NCI-H128 (cell line): ENCODE measurements around the gene HECTD1.
"Not testable (repeated sequence)": the region's sequence is repeated elsewhere in the genome, so short reads cannot be mapped to it uniquely, and the experiment has no call there.

Experiments
- DNase-seq: peaks from one replicate; lab custom pipeline; 2025; ENCODE audit not compliant: unreplicated experiment; lab: John Stamatoyannopoulos, UW

HECTD1 gene

DNA sequence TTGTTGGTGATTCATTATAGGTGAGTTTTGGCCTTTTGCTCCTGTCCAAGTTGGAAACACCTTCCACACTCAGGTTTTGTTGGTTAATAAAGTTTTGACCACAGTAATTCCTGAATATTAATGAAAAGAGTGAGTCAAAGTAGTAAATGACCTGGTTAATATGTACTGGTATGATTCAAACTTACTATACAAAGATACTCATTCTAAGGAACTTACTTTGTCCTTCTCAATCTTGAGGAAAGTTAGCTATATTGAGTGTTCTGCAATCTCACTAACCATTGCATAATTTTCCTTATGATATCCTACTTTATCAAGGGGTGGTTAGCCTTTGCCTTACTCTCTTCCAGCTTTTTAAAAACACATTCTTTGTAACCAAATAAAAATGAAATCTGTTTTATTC lies 20.9 kb upstream of the HECTD1 start:
- no peak for DNase-seq

DNA sequence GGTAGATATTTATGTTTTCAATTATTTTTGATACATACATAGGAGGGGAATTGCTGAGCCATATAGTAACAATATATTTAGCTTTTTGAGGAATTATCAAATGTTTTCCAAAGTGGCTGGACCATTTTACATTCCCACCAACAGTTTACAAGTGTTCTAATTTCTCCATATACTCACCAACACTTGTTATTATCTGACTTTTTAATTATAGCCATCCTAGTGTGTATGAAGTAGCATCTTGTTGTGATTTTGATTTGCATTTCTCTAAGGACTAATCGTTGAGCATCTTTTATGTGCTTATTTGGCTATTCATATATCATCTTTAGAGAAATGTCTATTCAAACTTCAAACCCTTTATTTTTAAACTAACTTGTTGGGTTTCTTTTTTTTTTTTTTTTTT lies 17.2 kb upstream of the HECTD1 start:
- no peak for DNase-seq

DNA sequence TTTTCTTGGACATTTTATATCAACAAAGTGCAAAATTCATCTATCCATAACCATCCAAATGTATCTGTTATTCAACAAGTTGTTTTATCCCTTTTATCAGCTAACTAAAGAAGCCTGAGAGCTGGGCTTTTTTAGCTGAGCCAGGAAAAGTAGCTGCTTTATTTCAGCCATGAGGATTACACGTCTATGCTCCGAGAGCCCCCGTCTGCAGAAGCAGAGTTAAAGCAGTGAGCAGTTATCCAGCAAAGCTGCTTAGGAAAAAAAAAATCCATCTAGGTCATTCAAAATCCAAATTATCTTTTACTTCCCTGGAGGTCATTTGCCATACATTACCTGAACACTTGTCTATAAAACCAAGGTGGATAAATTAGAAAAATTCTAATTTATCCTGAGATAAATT lies 15.7 kb upstream of the HECTD1 start:
- DNase-seq: no peak

DNA sequence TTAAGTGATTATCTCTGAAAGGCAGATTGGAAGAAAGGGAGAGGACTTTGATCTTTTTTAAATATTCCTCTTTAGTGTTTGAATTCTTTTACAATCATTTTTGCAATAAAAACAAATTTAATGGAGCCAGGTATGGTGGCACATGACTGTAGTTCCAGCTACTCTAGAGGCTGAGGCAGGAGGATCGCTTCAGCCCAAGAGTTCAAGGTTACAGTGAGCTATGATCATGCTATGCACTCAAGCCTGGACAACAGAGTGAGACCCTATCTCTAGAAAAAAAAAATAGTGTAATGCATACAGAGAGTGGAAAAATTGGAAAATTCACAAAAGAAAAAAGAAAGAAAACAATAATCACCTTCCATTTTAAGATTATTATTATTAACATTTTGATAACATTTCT lies 15.2 kb upstream of the HECTD1 start:
- DNase-seq: no peak

DNA sequence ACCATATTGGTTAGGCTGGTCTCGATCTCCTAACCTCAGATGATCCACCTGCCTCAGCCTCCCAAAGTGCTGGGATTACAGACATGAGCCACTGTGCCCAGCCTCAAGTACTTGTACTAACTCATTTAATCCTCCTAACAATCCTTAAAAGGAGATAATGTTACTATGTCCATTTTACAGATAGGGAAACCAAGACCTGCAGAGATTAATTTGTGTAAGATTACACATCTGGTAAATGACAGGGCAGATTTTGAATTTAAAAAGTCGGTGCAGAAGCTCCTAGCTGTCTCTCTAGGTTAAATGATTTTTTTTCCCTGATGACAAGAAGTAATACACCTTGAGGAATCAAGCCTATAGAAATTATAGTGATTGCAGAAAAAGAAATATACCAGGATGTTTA lies 13.7 kb upstream of the HECTD1 start:
- DNase-seq: no peak

DNA sequence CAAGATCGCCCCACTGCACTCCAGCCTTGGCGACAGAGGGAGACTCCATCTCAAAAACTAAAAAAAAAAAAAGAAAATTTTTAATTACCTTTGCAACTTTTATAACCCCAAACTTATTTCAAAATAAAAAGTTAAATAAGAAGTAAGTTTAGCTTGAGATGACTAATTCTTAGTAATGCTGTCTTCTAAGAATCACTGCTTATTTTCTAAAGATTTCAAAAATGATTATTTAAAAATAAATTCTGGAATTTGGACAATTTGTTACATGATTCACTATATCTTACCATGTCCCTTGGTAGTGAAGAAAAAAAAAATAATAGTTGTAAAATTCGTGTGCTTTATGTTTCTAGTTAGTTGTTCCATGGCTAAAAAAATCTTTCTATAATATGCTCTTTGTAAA lies 11.6 kb upstream of the HECTD1 start:
- DNase-seq: no peak

DNA sequence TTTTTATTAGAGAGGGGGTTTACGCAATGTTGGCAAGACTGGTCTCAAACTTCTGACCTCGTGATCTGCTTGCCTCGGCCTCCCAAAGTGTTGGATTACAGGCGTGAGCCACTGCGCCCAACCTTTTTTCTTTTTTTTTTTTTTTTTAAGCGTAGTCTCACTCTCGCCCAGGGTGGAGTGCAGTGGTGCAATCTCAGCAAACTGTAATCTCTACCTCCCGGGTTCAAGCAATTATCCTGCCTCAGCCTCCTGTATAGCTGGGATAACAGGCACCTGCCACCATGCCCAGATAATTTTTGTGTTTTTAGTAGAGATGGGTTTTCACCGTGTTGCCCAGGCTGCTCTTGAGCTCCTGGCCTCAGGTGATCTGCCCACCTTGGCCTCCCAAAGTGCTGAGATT lies 8.8 kb upstream of the HECTD1 start:
- no peak for DNase-seq

DNA sequence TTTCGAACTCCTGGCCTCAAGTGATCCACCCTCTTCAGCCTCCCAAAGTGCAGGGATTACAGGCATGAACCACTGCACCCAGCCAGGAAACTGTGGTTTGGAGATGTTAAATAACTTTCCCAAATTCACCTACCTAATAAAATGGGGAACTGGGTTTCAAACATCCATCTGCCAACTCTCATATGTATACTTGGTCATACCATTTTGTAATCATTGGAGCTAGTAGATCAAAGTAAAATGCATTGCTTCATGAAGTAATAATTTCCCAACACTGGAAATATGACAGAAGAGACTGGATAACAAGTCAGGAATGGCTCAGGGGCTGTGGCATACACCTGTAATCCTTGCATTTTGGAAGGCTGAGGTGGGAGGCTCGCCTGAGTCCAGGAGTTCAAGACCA lies 5.3 kb upstream of the HECTD1 start:
- no peak for DNase-seq

DNA sequence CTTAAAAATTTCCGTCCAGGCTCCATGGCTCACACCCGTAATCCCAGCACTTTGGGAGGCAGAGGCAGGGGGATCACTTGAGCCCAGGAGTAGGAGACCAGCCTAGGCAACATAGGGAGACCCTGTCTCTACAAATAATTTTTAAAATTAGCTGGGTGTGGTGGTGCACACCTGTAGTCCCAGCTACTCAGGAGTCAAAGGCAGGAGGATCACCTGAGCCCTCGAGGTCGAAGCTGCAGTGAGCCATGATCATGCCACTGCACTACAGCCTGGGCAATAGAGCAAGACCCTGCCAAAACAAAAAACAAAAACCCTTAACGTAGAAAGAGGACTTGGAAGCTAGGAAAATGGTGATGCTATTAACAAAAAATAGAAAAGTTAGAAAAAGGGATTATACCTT lies 2.0 kb upstream of the HECTD1 start:
- no peak for DNase-seq

DNA sequence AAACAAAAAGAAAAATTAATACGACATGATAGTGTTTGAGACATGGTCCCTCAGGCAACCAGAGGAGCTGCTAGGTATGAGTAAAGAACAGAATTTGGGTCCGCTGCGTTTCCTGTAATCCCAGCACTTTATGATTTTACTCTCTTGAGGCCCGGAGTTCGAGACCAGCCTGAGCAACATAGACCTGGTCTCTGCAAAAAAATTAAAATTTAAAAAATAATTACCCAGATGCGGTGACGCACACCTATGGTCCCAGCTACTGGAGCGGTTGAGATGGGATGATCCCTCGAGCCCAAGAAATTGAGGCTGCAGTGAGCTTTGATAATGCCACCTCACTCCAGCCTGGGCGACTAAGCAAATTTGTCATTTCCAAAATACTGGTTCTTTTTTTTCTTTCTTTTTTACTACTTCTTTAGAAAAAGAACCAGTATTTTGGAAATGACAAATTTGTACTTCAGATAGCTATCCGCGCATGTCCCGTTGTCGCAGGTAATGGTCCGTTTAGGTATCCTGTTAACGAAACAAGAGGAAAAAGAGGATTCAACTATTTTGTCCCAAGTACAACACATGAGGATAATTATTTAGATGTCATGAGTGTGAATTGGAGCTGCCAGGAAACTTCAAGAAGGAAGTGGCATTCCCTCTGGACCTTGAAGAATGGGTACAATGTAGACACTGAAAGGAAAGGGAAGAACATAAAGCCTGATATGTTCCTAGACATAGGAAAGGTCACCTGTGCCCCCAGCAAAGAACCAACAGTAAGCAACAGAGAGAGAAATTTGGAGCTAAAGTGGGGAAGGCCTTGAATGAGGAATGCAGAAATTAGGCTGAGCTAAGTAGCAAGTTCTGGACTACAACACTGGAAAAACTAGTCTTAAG lies 1.2 kb upstream of the HECTD1 start:
- no peak for DNase-seq

DNA sequence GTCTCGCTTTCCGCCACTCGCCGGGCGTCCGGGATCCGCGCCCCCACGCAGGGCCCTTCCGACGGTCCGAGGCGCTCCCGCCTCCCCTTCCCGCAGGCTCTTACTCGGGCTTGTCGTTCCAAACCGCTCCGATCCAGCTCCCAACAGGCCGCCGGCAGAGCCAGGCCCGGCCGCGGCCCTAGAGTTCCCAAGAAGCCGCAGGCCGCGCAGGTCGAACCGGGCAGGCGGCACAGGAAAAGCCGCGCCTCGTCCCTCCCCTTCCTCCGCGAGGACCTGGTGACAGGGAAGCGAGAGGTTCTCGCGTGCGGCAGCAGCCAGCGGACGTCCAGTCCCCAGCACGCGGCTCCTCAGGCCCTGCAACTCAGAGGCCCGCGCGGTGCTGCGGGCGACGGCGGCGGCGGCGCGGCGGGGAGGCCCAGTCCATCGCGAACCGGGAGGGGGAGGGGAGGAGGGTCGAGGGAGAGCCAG lies 272 bp downstream of the HECTD1 start:
- no peak for DNase-seq

DNA sequence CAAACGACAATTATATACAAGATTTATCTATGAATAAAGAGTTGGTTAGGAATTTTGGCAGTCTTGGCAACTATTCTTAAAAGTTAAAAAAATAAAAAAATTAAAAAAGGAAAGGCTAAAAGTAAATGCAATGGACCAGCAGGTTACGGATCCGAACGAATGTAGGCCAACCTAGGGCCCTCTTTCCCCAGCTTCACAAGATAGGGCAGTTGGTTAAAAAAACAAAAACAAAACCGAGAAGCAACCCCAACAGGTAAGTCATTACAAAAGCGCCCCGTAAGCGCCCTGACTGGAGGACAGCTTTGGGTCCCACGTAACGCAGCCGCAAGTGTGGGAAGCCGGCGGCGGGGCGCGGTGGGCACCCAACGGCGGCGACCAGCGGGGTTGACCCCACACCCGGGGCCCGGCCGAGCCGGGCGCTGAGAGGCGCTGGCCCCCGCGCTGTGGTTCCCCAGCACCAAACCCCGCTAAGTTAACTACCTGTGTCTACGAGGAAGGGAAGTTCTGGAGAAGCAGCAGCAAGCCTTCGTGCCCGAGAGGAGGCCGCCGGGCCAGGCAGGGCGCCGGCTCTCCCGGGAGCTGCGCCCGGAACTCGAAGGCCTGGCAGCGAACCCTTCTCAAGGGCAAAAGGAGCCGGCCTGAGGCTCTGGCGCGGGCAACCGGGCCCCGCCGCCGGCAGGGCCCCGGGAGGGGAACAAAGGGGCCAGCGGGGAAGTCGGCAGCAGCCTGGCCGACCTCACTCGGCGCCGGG lies 882 bp downstream of the HECTD1 start:
- DNase-seq: no peak

DNA sequence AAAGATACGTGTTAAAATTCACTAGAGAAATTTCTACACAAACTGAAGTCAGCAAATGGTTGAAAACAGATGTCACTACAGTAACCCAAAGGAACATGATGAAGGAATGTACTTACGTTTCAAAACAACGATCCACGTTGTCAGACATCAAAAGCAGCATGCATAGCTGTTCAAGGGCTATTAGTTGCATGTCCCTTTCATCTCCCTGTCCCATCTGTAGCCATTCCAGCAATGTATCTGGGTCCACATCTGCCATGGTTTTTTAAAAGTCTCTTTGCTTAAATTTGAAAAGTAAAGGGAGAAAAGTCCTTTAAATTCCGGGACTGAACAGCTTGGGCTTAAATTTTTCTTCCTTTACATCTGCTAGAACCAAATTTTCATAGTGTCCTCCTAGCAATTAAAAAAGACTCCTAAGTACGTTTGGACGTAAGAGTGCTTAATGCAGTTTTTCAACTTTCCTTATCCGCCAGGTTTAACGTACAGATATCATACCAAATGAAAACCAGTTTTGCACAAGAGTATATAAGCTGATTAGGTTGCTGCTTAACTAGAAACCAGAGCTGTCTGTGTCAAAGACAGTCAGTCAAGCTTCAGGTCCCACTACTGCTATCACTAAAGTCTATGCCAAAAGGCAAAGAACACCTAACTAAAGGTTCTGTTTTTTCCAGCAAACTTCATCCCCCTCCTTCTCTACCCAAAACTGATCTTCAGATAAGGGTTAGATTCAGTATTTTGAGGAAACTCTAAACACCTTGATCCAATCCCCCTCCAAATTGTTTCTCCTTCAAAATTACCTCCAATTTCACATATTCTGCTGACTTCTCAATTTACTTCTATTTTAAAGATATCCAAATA lies 1.7 kb downstream of the HECTD1 start:
- DNase-seq: no peak

DNA sequence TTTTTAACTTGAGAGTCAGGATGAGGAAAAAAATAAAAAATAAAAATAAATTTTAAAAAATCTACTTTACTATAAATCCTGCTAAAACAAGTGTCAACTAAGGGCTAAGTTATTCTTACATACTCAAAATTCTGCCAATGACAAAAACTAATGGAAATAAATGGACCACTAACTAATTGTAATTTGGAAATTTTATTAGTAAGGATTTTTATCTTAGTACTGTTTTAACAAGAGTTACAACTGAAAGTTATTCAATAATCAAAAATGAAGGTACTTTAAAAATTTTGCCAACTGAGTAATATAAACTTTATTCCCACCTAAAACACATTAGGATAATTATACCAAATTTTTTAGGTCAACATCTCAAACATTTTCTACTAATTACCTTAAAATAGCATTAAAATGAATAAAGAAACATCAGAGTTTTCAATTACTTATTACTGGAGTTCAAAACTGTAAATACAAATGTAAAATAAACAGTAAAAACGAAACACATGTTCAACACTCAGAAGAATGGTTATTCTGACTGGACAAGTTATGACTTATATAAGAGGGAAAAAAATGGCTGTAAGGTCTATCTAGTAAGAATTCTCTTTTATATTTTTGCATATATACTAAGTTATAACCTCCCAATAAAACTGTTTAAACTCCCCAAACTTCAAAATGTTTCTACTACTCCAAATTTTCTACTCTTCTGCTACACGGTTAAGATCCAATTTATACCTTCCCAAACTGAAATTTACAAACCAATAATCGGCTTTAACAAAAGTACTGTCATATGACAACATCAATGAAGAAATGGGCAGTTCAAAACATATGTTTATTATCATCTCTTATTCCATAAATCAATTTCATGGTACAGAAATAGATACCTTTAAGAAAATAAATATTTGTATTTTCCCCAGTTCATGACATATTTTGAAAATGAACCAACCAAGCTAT lies 2.7 kb downstream of the HECTD1 start:
- DNase-seq: no peak

DNA sequence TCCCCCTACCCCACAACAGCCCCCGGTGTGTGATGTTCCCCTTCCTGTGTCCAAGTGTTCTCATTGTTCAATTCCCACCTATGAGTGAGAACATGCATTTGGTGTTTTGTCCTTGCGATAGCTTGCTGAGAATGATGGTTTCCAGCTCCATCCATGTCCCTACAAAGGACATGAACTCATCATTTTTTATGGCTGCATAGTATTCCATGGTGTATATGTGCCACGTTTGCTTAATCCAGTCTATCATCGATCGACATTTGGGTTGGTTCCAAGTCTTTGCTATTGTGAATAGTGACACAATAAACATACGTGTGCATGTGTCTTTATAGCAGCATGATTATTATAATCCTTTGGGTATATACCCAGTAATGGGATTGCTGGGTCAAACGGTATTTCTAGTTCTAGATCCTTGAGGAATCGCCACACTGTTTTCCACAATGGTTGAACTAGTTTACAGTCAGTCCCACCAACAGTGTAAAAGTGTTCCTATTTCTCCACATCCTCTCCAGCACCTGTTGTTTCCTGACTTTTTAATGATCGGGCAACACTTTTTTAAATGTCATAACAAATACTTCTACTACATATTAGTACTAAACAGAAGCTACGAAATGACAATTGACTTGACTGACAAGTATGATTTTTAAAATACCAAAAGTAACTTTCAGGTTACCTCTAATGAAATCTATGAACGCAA lies 3.5 kb downstream of the HECTD1 start:
- DNase-seq: not testable (repeated sequence)

DNA sequence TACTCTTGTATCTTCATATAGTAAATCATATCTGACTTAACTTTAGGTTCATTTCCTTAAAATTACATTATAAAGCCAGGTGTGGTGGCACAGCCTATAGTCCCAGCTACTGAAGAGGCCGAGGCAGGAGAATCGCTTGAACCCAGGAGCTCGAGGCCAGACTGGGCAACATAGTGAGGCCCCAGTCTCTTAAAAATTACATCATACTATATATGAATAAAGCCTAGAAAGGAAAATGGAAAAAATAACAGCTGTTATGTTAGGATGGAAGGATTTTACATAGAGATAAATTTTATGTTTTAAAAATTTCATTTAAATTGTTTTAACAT lies 4.2 kb downstream of the HECTD1 start:
- DNase-seq: no peak

DNA sequence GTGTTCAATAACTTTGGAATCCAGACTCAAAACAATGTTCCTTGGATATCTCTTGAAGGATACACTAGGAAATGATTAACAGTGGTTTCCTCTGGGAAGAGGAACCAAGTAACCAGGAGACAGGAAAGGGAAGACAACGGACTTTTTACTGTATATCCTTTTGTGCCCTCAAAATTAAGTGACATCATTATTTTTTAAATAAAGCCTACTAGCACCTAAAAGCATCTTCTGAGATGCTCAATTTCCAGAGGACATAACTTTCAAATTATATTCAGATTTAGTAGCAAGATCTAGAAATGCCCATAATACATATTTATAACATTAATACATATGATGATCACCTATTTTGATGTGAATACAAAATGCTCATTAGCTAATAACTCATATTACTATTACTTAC lies 6.5 kb downstream of the HECTD1 start:
- no peak for DNase-seq

DNA sequence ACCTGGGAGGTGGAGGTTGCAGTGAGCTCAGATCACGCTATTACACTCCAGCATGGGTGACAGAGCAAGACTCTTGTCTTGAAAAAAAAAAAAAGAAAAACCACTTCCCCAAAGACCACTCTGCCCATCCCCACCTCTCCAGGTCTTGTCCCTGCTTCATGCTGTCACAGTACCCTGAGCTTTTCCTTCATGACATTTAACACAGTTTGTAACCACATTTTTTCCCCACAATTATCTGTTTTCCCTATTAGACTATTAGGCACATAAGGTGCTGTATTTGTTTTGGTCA lies 6.9 kb downstream of the HECTD1 start:
- DNase-seq: no peak

DNA sequence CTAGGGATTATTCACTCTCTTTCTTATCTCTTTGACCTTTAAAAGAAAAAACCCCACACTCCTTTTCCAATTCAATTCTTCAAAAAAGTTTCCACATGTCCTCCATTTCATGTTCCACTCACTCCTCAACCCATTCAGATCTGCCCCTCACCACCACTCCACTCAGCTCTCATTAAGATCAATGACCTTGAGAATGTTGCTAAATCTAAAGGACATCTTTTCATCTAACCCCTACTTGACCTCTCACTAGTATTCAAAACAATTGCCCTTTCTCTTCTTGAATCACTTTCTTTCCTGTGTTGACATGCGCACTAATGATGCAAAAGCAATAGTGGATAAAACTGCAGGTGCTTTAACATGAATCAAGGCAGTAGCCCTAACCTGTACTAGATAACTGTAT lies 9.9 kb downstream of the HECTD1 start:
- no peak for DNase-seq

DNA sequence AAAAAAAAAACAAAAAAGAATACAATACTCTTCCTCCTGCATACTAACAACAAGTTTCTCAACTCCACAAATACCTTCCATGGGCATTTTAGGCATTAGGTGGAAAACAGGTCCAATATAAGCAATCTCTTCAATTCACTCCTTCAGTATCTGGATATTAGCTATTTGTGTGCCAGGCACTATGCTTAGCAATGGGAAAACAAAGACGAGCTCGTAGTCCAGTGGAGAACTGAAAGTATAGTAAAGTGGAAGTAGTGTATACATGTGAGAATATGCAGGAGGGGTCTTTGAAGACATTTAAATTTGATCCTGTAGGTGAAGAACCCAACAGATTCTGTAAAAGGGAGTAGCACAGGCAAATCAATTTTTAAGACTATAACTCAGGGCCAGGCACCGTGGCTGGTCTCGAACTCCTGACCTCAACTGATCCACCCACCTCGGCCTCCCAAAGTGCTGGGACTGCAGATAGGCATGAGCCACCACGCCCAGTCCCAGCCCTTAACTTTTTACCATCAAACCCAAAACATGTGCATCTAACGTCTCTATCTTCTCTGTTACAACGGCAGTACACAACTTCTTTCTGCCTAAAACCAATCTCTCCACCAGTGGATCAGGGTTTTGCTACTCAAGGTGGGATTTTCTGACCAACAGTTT lies 10.6 kb downstream of the HECTD1 start:
- no peak for DNase-seq
